Activated T-cell treated with anti-CD3 and anti-CD28 coated beads, Interleukin-2, amount 50 U/mL, for 24 hours (primary cell): Measurements from ENCODE around the gene PTPRG.

Experiments used
- DNase-seq: peaks from one replicate; pipeline ENCODE4 v3.0.0-alpha.2; 2020
- H3K27ac Mint-ChIP-seq: 2 replicates; pipeline ENCODE4 v1.8.0; 2020; ENCODE audit warnings: mild to moderate bottlenecking, mixed read lengths
- H3K27me3 Mint-ChIP-seq: 2 replicates; pipeline ENCODE4 v1.8.0; 2020; ENCODE audit warnings: mixed read lengths
- H3K36me3 Mint-ChIP-seq: 2 replicates; pipeline ENCODE4 v1.8.0; 2020; ENCODE audit warnings: low read depth, mixed read lengths
- H3K4me1 Mint-ChIP-seq: 2 replicates; pipeline ENCODE4 v1.8.0; 2020; ENCODE audit warnings: low read depth, mixed read lengths
- H3K4me3 Mint-ChIP-seq: 2 replicates; pipeline ENCODE4 v1.8.0; 2020; ENCODE audit warnings: mild to moderate bottlenecking, moderate library complexity, mixed read lengths
- H3K9me3 Mint-ChIP-seq: 2 replicates; pipeline ENCODE4 v1.8.0; 2020; ENCODE audit warnings: mixed read lengths

PTPRG gene

DNA sequence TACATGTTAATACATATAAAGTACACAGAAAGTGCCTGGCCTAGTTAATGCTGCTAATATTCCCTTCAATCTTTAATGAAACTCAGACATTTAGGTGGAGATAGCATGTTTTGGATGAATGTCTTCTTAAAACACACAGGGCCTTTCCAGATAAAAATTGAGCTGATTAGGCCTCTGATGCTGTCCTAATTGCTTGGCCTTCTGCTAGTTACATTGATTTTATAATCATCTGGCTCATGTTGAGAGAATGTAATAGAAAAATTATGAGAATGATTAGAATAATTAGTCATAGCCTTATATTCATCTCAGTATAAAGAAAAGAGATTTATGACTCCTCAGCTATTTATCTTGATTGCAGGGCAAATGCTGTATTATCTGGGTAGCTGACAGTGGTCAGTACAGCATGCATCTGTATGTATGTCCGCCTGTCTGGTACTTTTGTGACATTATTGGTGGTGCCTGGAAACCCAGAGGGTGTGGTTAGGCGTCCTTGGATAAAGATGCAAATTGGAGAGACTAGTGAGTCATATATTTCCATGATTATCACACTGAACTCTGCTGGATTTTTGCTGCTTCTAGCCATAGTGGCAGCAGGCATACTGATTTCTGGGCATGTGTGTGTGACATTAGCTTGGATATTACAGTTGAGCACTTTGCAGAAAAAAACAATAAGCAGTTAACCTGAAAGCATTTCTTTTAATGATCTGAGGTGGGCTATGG lies 691.2 kb downstream of the PTPRG start:
- no peak overlapping the region for H3K27ac Mint-ChIP-seq
- no peak overlapping the region for H3K4me3 Mint-ChIP-seq
- no peaks in the 10 kb centered on the region for H3K4me1 Mint-ChIP-seq
- no peaks in the 10 kb centered on the region for H3K9me3 Mint-ChIP-seq
- H3K27me3 Mint-ChIP-seq: peaks cover 11% of the 10 kb centered on the region
- no peaks in the 10 kb centered on the region for H3K36me3 Mint-ChIP-seq
- no peak for DNase-seq

DNA sequence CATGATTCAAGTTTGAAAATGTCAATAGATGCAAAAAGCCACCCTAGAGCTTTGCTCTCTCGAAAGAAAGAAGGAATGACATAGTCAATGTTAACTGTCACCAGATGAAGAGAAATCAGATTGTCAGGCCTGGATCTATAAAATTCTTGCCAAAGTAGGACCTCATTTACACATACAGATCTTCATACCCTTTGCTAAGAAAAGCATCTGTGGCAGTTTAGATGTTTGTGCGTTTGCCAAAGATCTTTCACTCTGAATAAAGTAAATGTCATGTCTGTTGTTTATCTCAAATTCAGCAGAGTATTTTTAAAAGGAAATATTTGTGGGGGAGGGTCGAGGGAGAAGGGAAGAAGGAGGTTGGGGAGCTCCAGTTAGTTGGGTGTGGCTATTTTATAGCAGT lies 692.6 kb downstream of the PTPRG start:
- Mint-ChIP-seq H3K9me3 (no peaks in the 10 kb centered on the region), H3K27me3 (peaks cover 11% of the 10 kb centered on the region), H3K36me3 (no peaks in the 10 kb centered on the region), H3K27ac (no peak overlapping the region), H3K4me3 (no peak overlapping the region), H3K4me1 (no peaks in the 10 kb centered on the region)
- no peak for DNase-seq

DNA sequence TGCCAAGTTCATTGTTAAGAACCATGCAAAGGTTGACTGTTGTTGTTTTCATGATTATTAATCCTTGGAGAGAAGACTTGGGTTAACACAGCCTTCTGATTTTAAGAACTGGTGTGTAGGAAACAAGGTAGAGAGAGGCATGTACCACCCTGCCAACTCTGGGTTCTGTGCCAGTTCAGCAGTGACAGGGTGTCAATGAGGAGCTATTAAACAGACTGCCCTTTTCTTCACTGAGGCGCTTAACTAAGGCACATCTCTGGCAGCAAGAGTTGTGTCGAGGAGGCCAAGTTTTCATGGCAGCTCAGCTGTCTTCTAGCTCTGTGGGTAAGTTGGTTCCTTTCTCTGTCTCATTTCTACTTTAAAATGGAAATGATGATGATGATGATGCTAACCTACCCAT lies 694.4 kb downstream of the PTPRG start:
- Mint-ChIP-seq H3K27ac (no peak overlapping the region), H3K27me3 (peaks cover 7% of the 10 kb centered on the region), H3K4me3 (no peak overlapping the region), H3K36me3 (no peaks in the 10 kb centered on the region), H3K4me1 (no peaks in the 10 kb centered on the region), H3K9me3 (no peaks in the 10 kb centered on the region)
- DNase-seq: no peak

DNA sequence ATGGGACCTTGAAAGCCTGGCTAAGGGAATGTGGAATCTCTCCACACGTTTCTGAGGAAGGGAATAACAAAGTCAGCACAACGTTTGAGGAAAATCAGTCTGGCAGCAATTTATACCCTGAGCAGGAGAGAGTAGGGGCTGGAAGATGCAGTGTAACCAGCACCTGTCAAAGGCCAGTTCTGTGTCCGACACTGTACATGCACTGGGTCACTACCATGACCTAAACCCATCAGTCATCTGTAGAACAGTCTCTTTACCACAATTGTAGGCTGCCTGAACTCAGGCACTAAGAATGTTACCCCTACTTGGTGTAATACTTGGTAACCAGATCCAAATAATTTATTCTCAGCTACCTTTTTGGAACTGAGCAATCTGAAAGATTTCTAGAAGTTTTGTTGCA lies 698.6 kb downstream of the PTPRG start:
- H3K27ac Mint-ChIP-seq: no peak overlapping the region
- no peak overlapping the region for H3K4me3 Mint-ChIP-seq
- H3K27me3 Mint-ChIP-seq: peaks cover 5% of the 10 kb centered on the region
- H3K36me3 Mint-ChIP-seq: no peaks in the 10 kb centered on the region
- no peak for DNase-seq
- no peaks in the 10 kb centered on the region for H3K4me1 Mint-ChIP-seq
- peaks cover 3% of the 10 kb centered on the region for H3K9me3 Mint-ChIP-seq

DNA sequence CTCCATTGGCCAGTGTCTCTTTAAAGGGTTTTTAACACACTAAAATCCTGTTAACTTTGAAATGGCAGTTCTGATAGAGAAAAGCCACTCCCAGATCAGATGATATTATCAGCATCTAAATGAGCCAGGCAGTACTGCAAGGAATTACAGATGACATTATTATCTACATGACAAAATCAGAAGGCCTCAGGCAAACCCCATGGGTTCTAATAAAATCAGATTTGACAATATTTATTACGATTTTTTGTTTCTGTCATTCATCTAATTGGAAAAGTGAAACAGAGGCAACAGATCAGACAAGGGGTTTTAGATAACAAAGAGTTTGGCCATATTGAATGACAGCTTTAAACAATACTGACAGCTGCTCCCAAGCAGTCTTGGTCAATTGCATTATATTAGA lies 699.3 kb downstream of the PTPRG start:
- Mint-ChIP-seq H3K27me3 (peaks cover 5% of the 10 kb centered on the region), H3K9me3 (peaks cover 3% of the 10 kb centered on the region), H3K27ac (no peak overlapping the region), H3K4me3 (no peak overlapping the region), H3K4me1 (no peaks in the 10 kb centered on the region), H3K36me3 (no peaks in the 10 kb centered on the region)
- no peak for DNase-seq

DNA sequence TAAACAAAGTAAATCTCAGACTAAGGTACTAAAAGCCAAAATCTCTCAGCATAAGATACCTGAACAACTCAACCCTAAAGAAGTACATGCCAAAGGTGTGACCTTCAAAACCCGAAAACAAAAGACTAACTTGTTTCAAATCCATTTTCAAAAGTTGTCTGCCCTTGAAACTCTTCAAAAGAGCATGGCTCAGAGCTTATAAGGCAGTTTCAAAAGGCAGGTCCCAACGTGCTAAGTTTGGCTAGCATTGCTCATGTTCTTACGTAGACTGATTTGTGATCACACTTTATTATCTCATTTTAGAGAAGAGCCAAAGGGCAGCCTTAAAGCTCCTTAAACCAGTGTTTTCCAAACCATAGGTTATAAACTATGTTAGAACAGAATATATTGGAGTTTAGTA lies 699.8 kb downstream of the PTPRG start:
- DNase-seq: no peak
- H3K4me1 Mint-ChIP-seq: no peaks in the 10 kb centered on the region
- H3K9me3 Mint-ChIP-seq: peaks cover 3% of the 10 kb centered on the region
- H3K27me3 Mint-ChIP-seq: peaks cover 5% of the 10 kb centered on the region
- H3K27ac Mint-ChIP-seq: no peak overlapping the region
- no peaks in the 10 kb centered on the region for H3K36me3 Mint-ChIP-seq
- no peak overlapping the region for H3K4me3 Mint-ChIP-seq

DNA sequence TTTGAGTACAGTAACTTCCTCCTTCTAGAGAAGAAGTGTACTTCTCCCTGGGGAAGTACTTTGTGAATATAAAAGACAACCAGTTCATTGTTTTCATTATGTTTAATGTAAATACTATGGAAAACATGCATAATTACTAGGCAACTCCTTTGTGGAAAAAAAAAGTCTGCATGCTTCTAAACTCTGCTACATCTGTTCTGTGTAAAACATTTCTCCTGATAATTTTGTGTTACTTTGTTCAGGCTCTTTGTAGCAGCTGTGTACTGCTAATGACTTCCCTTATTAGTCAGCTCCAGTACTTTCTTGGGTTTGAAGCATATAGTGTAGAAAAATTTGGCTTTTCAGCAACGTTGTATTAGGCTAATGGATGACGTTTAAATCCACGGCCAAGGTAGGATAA lies 700.4 kb downstream of the PTPRG start:
- Mint-ChIP-seq H3K4me3 (no peak overlapping the region), H3K9me3 (peaks cover 3% of the 10 kb centered on the region), H3K36me3 (no peaks in the 10 kb centered on the region), H3K27me3 (peaks cover 5% of the 10 kb centered on the region), H3K4me1 (no peaks in the 10 kb centered on the region), H3K27ac (no peak overlapping the region)
- no peak for DNase-seq

DNA sequence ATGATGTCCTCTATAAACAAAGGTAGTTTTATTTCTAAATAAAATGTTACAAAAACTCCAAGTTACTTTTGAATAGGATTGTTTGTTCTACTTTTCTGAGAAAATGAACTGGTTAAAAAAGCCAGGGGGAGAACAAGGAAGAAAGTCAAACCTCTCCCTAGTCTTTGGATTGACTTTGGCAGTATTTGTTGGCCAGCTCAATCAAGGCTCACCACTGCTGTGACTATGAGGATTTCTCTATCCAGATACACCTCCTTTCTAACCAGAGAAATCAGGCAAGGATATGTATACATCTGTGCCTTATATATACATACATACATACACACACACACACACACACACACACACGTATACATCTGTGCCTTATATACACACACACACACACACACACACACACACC lies 704.2 kb downstream of the PTPRG start:
- no peaks in the 10 kb centered on the region for H3K4me1 Mint-ChIP-seq
- DNase-seq: no peak
- no peak overlapping the region for H3K27ac Mint-ChIP-seq
- peaks cover 3% of the 10 kb centered on the region for H3K9me3 Mint-ChIP-seq
- peaks cover 3% of the 10 kb centered on the region for H3K27me3 Mint-ChIP-seq
- H3K36me3 Mint-ChIP-seq: no peaks in the 10 kb centered on the region
- no peak overlapping the region for H3K4me3 Mint-ChIP-seq

DNA sequence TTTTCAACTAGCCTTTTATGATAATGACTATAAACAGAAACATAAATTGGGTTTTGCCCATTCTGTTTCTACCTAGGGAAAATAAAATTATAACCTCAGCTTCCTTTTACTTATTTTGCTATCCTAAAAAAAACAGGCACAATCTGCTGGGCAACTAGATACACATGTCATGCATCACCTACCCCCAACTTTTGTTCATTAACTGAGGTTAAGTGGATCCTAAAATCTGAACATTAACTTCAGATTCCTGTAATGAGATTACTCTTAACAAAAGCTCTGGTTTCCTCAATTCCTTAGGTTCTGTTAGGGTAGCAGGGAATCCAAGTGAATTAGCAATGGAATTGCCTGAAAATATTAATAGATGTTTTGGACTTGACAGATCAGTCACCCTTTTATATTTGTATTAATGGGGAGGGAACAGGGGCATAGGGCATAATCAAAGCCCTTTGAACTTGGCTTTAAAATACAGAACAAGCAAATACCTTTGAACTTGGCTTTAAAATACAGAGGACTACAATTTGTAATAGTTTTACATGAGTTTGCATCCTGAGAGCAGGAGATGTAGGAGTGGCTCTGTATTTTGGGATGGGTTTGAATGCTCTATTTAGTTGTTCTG lies 705.4 kb downstream of the PTPRG start:
- DNase-seq: no peak
- Mint-ChIP-seq H3K9me3 (peaks cover 3% of the 10 kb centered on the region), H3K27ac (no peak overlapping the region), H3K36me3 (no peaks in the 10 kb centered on the region), H3K4me3 (no peak overlapping the region), H3K4me1 (no peaks in the 10 kb centered on the region), H3K27me3 (peaks cover 3% of the 10 kb centered on the region)

DNA sequence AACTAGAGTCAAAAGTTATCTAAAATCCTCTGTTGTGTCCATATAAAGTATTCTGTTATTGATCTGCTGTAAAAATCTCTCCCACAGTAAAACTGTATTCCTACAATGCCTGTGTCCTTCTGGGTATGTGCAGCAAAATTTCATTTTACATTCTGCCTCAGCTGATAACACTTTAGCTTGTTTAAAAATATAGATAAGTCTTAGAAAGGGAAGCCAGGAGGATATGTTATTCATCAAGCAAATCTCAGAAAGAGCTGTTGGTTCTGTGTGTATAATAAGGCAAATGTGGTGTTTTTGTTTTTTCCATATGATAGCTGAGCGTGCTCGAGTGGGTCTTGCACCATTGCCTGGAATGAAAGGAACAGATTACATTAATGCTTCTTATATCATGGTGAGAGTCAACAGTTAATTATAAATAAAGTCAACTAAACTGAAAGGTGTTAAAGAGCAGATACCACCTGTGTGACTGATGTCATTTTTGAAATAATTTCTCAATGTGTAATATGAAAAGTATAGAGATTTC lies 715.3 kb downstream of the PTPRG start:
- Mint-ChIP-seq H3K4me1 (no peaks in the 10 kb centered on the region), H3K27me3 (peaks cover 7% of the 10 kb centered on the region), H3K36me3 (no peaks in the 10 kb centered on the region), H3K27ac (no peak overlapping the region), H3K9me3 (no peaks in the 10 kb centered on the region), H3K4me3 (no peak overlapping the region)
- DNase-seq: no peak

DNA sequence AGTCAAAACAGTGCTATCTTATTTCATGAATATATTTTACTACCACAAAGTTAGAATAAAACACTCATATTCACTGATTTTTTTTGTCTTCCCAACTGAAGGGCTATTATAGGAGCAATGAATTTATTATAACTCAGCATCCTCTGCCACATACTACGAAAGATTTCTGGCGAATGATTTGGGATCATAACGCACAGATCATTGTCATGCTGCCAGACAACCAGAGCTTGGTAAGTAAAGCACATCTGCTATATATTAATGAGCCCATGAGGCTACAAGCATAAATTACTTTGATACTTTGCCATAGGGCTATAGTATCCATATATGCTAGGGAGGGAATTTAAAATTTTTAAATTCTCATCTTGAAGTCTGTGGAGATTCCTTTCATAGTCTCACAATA lies 716.1 kb downstream of the PTPRG start:
- Mint-ChIP-seq H3K27ac (no peak overlapping the region), H3K4me1 (no peaks in the 10 kb centered on the region), H3K9me3 (no peaks in the 10 kb centered on the region), H3K27me3 (peaks cover 7% of the 10 kb centered on the region), H3K36me3 (no peaks in the 10 kb centered on the region), H3K4me3 (no peak overlapping the region)
- DNase-seq: no peak

DNA sequence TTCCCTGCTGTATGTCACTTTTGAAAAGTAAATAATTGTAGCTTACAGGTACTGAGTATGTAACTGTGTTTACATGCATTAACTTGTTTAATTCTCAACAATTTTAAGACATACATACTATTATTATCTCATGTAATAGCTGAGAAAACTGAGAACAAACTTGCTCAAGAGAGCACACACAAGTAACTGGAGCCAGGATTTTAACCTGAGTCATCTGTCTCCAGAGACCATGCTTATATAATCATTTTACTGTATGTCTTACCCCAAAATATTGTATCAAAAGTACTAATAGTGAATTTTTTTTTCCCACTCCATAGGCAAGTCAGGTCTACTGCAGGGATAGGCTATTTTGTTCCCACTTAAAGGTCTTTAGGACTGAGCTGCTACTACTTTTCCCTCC lies 716.6 kb downstream of the PTPRG start:
- H3K4me3 Mint-ChIP-seq: no peak overlapping the region
- no peaks in the 10 kb centered on the region for H3K36me3 Mint-ChIP-seq
- H3K4me1 Mint-ChIP-seq: no peaks in the 10 kb centered on the region
- no peak for DNase-seq
- no peak overlapping the region for H3K27ac Mint-ChIP-seq
- H3K27me3 Mint-ChIP-seq: peaks cover 7% of the 10 kb centered on the region
- H3K9me3 Mint-ChIP-seq: no peaks in the 10 kb centered on the region

DNA sequence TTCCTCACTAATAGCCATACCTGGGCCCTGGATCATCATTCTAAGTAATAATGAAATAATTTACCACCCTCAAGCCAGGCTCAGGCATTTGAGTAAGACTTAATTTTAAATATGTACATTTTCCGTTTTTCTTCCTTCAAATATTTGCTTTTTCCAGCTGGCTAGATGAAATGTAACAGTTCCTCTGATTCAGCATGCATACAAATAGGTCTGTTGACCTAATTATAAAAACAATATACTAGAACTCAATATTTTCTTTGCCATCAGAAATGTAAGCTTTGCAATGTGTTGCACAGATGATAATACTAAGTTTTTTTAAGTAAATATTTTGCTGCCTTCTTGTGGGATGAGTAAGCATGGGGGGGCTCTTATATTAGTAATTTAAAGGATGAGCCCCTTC lies 720.4 kb downstream of the PTPRG start:
- Mint-ChIP-seq H3K4me1 (no peaks in the 10 kb centered on the region), H3K36me3 (no peaks in the 10 kb centered on the region), H3K27ac (no peak overlapping the region), H3K9me3 (no peaks in the 10 kb centered on the region), H3K27me3 (peaks cover 7% of the 10 kb centered on the region), H3K4me3 (no peak overlapping the region)
- DNase-seq: no peak

DNA sequence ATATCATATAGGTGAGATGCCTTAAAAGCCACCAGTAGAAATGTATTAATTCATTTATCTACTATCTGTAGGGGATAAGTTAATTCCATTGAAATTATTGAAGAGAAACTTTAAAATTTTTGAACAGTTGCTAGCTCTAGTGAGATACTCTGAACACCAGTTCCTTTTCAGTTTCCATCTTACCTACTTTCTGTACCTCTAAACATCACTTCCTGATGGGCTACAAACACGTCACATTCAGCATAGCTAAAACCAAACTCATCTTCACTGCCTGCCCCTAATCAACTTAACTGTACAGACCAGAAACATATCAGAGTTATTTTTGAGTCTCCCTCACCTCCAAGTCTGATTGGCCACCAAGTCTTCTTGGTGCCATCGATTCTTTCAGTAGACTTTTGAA lies 723.1 kb downstream of the PTPRG start:
- H3K4me1 Mint-ChIP-seq: no peaks in the 10 kb centered on the region
- no peak overlapping the region for H3K27ac Mint-ChIP-seq
- peaks cover 3% of the 10 kb centered on the region for H3K27me3 Mint-ChIP-seq
- H3K4me3 Mint-ChIP-seq: no peak overlapping the region
- H3K36me3 Mint-ChIP-seq: no peaks in the 10 kb centered on the region
- DNase-seq: no peak
- H3K9me3 Mint-ChIP-seq: no peaks in the 10 kb centered on the region

DNA sequence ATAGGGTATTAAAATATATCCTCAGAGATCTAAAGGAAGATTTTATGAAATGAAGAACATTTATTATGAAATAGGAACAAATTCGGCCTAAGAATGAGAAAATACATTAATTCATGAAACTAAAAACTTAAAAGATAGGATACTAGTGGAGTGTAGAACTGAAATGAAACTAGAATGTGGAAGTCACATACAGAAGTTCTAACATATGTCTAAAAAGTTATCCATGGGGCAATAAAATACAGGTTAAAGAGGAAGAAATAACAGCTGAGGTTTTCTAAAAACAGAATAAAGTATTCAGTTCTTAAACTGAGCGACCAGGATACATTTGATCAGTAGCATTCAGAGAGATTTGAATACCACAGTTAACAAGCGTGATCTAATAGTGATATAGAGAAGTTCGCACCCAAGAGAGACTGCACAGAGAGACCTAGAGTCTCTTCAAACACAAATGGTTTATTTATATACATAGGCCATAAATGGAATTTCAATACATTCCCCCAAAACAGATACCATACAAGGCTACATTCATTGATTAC lies 726.1 kb downstream of the PTPRG start:
- Mint-ChIP-seq H3K27me3 (no peaks in the 10 kb centered on the region), H3K36me3 (no peaks in the 10 kb centered on the region), H3K4me1 (no peaks in the 10 kb centered on the region), H3K9me3 (no peaks in the 10 kb centered on the region), H3K27ac (no peak overlapping the region), H3K4me3 (no peak overlapping the region)
- DNase-seq: no peak
